Measurements from ENCODE around the gene CBLB.

Gene CBLB

DNA sequence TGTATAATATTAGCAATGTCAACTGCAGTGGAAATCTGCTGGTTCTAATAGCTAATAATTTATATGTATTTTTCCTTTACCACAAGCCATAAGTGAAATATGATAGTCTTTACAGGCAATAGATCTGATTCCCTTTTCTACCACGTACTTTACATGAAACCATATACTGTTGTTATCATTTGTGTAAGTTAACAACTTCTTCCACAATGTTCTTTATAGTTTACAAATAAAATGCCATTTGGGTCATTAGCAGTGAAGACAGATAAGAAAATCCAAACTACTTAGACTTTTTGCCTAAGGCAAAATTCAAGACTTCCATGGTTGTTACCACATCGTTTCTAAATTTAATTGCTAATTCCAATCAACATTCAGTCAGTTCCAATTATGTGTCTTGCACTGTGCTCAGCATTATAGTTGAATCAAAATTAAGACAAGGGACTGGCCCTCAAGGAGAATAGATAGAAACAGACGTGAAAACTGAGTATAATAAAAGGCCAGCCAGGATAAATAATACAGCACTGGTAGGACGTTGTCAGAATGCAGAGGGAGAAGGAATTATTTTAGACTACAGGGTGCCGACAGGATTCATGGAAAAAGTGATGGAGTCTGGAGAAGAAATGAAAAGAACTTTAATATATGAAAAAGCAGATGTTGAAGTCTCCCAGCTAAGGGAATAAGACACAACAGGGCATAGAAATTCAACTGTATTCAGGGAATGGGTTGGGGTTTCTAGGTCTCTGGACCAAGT is 252.3 kb downstream of the CBLB start:
- DNase-seq (ENCODE audit: low read depth): no peak

GRCh38 chr3:105615814-105616213 is 253.0 kb downstream of the CBLB start:
- DNase-seq (ENCODE audit: low read depth): no peak

- no peak for DNase-seq (ENCODE audit: low read depth)
These were observed 254.4 kb downstream of the CBLB start for GRCh38 chr3:105614288-105615030.

DNA sequence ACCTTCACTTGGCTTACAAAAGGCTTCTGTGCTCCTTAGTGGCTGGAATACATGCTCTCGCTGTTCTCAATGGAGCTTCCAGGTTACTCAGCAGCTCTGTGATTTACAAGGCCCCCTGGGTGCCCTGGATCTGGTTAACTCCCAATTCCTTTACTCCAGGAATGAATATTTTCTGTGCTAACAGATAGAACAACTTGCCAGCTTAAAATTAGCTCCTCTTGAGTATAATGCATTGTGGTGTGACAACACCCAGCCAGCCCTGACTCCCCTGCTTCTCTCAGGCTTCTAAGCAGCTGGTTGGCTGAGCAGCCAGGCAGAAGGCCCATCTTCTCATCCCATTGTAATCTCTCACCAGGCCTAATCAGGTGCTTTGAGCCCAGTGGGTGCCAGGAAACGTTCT is 255.7 kb downstream of the CBLB start:
- DNase-seq (ENCODE audit: low read depth): no peak

GRCh38 chr3:105611304-105612192 is 257.3 kb downstream of the CBLB start:
- no peak for DNase-seq (ENCODE audit: low read depth)

DNA sequence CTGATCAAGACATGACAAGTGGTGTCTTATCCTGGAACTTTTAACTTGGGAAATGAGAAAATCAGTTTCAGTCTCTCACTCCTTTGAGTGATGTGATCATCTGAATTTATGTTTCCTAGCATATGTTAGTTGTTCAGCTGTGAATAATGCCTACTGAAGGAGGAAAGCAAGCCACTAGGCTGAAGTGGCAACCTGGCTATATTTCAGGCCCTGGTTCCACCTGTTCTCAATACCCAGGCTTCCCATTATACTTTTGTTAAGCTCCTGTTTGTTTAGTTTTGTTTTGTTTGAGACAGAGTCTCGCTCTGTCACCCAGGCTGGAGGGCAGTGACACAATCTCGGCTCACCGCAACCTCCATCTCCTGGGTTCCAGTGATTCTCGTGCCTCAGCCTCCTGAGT is 258.3 kb downstream of the CBLB start:
- no peak for DNase-seq (ENCODE audit: low read depth)

- DNase-seq (ENCODE audit: low read depth): no peak
These were observed 260.2 kb downstream of the CBLB start for GRCh38 chr3:105608623-105609022.

GRCh38 chr3:105606016-105606415 is 262.8 kb downstream of the CBLB start:
- no peak for DNase-seq (ENCODE audit: low read depth)
